ENCODE results near the gene CRYBB1.

- TF ChIP-seq RAD21 (IDR thresholded peaks at IDR 0.05) (no peak), CTCF (IDR thresholded peaks at IDR 0.05; ENCODE audit: low read depth, low read length, missing input control) (no peak), ZBTB33 (IDR thresholded peaks at IDR 0.05) (no peak), MAX (IDR thresholded peaks at IDR 0.05) (no peak), YY1 (IDR thresholded peaks at IDR 0.05) (no peak), SP1 (IDR thresholded peaks at IDR 0.05) (no peak)
These were observed 31.1 kb downstream of the CRYBB1 start for GRCh38 chr22:26586556-26587325.

All from liver (tissue), 3 donors.